T-helper 2 cell treated with Interferon-gamma antibody and Interleukin-4, amounts not matched to agents 100 ng/mL and 5 ng/mL, for 36 hours (primary cell): ENCODE measurements around the gene CCN2. TPM values are rescaled to one million over a fixed set of nuclear protein-coding genes. Genes with fewer than 3 reads are reported as not detected.

ENCODE experiments used
- intact Hi-C: fragments of 100-400 bp; cut with micrococcal nuclease; formaldehyde crosslinking; loops from one replicate; pipeline ENCODE4 v1.15.1; 2023
- total RNA-seq: library from RNA; stranded (reverse); gene quantifications from 2 replicates; pipeline ENCODE4 v1.2.3, GENCODE V29; 2022

The CCN2 gene, protein sequence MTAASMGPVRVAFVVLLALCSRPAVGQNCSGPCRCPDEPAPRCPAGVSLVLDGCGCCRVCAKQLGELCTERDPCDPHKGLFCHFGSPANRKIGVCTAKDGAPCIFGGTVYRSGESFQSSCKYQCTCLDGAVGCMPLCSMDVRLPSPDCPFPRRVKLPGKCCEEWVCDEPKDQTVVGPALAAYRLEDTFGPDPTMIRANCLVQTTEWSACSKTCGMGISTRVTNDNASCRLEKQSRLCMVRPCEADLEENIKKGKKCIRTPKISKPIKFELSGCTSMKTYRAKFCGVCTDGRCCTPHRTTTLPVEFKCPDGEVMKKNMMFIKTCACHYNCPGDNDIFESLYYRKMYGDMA
- not detected in 2 replicates for total RNA-seq

DNA sequence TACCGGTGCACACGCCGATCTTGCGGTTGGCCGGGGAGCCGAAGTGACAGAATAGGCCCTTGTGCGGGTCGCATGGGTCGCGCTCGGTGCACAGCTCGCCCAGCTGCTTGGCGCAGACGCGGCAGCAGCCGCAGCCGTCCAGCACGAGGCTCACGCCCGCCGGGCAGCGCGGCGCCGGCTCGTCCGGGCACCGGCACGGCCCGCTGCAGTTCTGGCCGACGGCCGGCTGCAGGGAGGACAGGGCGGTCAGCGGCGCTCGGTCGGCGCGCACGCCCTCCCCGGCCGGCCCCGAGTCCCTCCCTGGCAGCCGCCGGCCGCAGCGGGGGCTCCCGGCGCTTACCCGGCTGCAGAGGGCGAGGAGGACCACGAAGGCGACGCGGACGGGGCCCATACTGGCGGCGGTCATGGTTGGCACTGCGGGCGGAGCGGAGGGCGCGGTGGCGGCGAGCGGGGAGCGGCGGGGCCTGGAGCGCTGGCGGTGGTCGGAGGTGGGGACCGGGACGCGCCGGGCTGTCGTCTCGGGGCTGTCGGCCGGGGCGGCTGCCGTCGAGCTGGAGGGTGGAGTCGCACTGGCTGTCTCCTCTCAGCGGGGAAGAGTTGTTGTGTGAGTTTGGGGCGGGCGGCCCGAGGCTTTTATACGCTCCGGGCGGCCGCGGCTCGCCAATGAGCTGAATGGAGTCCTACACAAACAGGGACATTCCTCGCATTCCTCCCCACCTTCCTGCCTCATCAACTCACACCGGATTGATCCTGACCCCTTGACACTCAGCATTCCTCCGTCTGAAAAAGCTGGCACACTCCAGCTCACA is at the start of gene CCN2:
Gene CCN2, minus strand, starts transcription at position 606 of the 809 bp plus-strand sequence. Its CDS starts 200 bp downstream, at position 406.
- intact Hi-C loops = no loop called here

DNA sequence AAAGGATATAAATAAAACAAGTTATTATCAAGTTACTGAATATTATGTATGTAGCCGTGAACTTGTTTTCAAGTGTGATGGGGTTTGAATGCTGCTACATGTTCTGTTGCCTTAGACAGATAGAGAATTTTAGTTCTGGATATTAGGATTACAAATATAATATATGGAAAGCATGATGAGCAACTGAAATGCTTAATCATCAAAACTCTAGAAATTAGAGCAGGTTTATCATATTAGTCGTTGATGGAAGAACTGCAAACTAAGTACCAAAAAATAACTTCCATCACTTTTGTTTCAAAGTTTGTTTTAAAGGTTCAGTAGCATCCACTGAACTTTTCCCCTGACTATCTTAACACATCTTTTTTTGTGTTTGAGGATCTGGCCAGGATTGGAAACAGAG is 49.1 kb upstream of the CCN2 start:
- intact Hi-C loops = no loop called here

DNA sequence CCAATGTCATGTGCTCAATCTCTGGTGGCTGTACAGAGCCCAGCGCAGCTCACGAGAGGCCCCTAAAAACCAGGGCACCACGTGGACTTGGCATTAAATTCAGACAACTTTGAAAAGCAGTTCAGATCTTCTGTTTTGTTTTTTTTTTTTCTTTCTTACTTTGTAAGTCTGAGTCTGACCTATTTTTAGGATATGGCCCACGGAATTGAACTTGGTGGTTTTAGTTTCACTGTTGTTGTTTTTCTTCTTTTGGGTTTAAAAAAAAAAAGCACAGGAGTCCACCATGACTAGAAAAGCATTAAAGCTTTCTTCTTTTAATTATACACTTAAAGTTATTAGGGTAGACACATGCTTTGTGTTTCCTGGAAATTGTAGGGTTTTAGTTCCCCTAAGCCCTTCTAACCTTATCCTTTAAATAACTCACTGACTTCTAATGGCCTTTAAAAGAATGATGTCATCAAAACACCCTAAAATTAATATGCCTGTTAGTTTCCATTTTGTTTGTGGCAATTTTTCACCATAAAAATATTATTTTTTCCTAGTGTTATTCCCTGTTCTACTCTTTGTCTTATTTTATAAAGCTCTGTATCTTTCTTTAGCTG is 48.5 kb upstream of the CCN2 start:
- intact Hi-C loops = no loop called here

DNA sequence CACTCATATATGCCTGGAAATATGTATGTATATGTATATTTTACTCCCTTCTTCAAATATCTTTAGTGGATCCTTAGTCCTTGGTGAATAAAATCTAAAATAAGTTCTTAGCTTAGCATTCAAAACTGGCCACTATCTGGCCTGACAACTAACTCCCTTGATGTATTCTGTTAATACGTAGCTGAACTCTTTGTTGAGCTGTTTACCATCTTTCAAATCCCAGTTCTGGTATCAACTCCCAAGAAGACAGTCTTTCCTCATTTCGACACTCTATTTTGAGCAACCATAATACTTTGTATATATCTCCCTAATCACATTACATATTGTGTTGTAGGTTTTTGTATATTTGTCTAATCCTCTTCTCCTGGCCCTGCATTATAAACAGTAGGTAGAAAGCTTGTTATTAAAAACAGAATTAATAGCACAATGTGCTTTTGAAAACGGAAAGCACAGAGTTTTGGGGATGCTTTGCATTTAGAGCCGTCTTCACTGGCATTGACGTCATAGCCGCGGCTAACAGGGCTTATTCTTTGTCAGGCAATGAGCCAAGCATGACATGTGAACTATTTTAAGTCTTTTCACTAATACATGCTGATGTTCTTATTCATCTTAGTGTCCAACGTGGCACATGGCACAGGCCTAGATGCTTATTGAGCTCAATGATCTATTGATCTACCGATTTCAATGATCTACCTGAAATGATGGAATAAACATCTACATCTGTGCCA is 47.2 kb upstream of the CCN2 start:
- intact Hi-C loops = no loop called here

DNA sequence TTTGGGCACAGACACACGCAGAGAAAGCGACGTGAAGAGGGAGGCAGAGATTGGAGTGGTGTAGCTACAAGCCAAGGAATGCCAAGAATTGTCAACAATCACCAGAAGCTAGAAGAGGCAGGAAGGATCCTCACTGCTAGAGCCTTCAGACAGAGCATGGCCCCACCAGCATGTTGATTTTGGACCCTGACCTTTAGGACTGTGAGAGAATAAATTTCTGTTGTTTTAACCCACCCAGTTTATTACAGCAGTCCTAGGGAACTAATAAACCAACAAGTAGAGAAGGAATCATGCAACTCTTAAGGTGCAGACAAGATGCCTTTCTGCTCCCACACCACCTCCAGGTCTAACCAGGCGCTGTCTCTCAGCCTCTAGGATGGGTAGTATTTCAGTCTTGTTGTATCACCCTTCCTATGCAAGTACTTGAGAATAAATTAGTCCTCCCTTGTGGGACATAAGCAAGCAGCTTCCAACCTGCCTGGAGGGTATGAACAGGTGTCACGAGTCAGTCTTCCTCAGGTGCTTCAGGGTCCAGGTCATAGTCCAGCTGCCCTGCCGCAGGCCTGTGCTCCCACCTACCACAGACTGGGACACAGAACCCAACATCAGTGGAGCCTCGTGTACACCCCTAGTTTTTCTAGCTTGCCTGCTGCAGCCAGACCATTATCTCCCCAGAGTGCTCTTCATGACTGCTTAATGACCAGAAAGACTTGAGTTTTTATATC is 46.4 kb upstream of the CCN2 start:
- intact Hi-C loops = no loop called here

DNA sequence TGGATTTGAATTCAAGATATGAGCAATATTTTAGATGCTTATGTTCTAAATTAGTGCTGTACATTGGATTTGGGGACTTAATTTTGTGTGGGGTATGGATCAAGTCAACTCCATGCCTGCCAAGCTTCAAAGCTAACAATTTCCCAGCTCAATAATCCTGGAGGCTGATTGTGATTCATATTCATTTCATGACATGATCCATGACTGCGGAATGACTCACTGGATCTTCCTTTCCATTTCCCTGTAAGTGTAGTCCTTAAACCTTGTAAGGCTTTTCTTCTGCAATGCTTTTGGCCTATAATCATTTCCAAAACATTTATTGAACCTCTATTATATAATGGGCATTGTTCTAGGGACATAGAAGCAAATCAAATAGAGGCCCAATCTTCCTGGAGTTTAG is 44.7 kb upstream of the CCN2 start:
- intact Hi-C loops = no loop called here

DNA sequence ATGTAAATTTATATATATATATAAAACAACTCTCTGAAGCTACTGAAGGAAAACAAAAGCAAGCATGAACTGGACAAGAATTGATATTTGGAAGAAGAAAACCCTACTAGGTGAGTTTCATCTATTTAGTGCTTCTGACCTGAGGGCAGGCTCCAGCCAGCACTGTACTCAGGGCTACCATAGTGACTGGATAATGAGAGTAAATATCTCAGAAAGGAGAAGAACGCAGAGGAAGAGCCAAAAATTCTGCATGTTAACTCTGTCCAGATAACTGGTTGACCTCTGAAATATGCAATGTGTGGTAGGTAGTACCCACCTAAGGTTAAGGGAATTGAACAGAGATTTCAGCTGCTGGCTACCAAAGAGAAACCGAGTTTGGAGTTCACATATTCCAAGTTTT is 41.4 kb upstream of the CCN2 start:
- intact Hi-C loops = no loop called here

DNA sequence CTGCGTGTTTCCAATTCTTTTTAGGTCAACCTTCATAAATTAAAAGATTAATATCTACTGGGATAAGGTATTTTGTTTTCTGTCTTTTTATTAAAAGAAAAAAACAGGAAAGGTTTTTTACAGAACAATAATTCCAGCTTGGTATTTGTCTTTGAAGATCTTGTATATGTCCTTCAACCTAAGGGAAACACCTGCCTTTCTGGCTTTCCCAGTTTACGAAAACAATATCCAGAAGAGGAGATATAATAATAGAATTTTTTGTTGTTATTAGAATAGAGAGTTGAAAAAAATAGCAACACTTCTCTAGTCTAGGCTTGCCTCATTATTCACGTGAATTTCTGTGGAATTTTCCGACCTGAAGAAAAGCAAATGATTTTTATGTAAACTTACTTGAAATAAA is 37.9 kb upstream of the CCN2 start:
- intact Hi-C loops = no loop called here

DNA sequence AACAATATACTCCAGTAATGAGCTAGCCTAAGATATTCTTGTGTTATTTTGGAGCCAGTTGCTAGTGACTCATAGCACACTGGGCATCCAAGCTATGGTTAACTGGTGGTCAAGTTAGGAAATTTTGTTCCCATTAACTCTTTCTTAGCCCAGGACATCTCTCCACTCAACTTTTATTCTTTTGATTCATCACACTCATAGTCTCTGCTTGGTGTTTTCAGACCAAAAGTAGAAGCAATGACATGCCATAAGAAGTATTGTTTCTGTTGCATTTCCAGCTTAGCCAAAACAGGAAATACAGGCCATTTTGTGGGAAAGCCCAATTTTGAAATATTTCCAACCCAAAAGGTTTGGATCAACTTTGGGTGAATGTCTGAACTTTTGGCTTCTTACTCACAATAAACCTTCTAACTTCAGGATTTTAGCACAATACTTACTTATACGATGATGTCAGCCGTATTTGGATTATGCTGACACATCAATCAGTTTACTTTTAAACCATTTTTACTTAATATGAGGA is 31.6 kb upstream of the CCN2 start:
- intact Hi-C loops = no loop called here

DNA sequence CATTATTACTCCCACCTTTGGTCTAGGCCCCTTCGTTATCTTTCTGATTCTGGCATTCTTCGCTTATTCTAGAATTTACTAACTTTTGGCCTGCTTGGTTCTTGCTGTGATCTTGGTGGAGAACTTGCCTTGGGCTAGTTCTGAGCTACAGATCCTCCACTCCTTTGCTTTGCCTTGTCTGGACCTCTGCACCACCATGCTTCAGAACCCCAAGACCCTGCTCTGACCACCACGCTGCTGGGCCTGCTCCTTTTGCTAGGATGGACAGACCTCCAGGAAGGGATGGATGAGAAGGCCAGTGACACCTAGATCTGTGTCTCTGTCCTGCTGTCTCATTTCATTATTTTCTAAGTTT is 30.4 kb upstream of the CCN2 start:
- intact Hi-C loops = no loop called here

DNA sequence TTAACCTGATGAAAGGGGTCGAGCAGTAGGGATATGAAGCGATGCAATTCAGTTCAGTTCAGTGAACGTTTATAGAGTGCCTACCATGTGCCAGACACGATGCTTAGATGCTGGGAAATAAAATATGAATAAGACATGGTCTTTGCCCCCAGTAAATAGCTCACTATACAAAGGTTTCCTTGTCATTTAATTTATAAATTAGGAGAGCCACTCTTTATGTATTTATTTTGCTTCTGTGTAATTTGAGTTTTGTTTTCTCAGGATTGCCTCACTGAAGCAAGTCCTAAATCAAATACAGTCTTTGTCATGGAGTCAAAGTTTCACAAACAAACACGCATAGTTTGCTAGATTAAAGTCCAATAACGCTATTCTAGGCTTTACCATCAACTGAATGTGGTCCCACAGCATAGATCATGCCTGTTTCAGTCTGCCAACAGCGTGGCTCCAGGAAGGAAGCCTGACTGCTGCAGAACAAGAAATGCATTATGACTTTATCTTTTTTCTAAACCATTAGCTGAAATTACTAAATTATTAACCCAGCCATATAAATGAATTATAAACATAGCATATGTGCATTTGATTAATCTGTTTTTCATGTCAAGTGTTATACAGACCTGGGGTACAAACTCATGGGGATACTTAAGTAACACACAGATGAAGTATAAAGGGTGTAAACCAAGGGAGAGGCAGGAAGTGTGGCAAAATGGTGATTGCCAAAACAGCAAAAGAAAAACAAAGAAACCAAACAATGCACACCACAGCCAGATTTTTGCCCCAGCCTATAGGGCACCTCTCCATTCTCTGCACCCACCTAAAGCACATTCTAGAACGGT is 29.8 kb upstream of the CCN2 start:
- intact Hi-C loops = no loop called here

DNA sequence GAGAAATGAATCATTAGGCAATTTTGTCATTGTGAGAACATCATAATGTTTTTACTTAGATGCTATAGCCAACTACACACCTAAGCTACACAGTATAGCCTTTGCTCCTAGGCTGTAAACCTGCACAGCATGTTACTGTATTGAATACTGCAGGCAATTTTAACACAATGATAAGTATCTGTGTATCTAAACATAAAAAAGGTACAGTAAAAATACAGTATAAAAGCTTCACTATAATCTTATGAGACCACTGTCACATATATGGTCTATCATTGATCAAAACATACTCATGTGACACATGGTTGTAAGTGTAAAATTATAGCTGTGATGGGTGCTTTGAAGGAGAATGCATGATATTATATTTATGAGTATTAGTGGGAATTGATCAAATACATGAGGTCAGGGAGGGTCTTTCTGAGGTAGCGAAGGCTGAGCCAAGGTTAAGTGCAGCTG is 29.2 kb upstream of the CCN2 start:
- intact Hi-C loops = no loop called here

DNA sequence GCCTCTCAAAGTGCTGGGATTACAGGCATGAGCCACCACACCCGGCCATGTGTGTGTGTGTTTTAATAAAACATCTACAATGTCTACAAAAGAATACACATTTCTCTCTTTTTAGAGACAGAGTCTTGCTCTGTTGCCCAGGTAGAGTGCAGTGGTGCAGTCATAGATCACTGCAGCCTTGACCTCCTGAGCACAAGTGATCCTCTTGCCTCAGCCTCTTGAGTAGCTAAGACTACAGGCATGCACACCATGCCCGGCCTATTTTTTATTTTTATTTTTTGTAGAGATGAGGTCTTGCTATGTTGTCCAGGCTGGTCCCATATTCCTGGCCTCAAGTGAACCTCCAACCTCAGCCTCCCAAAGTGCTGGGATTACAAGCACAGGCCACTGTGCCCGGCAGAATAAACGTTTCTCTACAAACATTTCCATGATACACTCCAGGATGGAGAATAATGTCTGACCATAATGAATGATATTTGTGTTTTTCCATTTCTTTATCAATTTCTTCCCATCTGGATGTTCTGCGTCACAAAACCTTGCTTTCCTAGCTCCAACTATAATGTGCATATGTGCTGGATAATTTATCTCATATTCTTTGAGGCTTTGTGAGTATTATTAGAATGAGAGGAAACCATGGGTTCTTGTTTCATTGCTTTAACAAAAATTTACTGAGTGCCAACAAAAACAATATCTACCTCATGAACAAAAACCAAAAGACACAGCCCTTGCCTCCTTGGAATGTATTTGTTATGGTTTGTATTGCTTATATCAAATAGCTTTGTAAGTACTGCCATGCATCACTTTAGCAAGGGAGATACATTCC is 28.6 kb upstream of the CCN2 start:
- intact Hi-C loops = no loop called here

DNA sequence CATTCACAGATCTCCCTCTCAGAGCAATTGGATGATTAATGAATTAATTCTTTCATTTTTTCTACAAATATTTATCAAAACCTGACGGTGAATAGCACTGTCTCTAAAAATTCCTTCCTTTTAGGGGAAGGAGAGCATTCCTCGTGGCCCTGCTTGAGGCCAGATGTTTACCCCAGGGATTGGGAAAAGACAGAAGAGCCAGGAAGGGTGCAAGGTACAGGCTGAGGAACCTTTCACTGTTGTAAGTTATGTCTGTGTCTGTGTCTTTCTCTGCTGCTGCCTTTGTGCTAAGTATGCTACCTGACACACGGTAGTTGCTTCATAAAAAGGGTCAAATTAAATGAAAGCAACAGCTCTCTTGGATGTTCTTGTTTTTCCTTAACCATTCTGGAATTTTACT is 27.4 kb upstream of the CCN2 start:
- intact Hi-C loops = no loop called here

DNA sequence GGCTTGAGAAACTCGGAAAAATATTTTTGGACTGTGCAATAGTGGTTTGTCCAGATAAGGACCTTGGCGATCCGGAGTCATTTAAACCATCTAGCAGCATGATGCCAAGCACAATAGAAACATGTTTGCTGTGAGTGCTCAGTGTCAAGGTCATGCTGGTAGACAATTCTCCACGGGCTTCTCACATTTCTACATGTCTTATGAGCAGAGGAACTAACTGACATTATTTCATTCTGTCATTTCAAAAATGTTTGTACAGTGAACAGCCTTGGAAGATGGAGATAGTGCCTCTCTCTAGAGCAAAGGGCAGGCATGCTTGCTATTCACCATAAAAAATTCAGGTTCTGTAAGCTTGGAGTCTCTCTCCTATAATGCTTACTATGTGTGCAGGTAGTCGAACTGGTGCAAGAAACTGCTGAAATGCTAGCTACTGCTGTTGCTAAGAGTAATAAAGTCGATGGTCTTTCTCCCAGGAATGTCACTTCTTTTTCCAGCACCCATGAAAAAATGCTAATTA is 25.4 kb upstream of the CCN2 start:
- intact Hi-C loops = no loop called here

DNA sequence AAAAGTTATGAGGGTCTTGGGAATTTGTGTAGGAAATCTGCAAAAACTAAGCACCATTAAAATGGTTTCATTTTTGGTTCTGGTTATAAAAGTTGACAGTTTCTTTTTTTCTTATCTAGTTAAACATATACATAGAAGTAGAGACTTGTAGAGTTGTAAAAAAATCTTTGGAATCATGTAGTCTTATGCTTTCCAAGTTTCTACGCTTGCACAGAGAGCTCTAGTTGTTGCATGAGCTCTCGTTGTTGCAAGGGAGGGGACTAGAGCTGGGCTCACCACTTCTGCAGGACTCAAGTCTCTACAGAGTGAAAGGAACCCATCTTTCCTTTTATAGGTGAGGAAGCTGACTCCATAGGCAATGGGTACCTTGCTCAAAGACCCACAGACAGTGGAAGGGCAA is 21.6 kb upstream of the CCN2 start:
- intact Hi-C loops = no loop called here

DNA sequence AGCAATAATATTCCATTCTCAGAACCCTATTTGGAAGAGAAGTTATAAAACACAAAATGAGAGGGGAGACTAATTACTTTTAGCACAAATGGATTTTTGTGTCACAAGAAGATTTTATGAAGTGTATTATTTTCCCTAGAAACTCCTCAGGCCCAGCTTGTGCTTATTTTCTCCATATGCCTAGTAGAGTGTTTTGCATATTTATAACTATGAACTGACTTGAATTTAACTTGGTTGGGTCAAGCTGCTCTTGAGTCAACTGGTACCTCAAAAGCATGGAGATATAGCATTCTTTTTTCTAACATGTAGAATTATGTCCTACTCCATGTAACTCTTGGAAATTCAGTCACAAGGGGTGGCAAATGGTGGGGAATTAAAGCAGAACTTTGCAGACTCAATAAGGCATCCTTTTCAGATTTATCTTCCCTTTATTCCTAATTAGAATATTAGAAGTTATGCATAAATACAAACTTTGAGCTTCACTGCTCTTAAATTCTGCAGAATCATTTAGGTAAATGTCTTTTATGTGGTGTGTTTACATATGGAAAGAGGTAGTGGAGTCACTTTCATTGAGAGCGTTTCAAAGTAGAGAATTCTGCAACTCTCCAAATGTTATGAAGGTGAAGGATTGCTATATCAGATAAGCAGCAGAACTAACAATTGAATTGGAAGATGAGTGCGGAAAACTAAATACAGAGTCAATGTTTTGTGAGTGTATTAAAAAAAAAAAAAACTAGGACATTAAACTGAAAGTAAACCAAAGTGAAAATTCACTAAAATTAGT is 19.1 kb upstream of the CCN2 start:
- intact Hi-C loops = no loop called here

DNA sequence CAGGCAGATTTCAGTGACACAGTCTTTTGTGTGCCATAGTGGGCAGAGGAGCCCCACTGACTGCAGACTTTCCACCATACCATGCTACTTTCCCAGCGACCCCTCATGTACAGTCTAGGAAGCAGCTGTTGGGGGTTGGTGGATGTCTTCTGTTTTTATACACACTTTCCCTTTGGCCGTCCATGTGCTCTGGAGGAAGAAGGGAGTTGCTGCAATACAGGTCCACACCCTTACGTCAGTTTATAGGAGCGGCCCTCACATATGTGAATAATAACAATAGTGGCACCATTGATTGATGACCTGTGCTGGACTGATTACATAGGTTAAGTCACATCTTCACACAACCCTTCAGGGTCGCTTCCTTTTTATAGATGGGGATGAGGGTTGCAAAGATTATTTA is 17.5 kb upstream of the CCN2 start:
- intact Hi-C loops = no loop called here
